Measurements from ENCODE around the gene ACOX3.
"Not testable (repeated sequence)": the region's sequence is repeated elsewhere in the genome, so short reads cannot be mapped to it uniquely, and the experiment has no call there.

ACOX3 gene

GRCh38 chr4:8431553-8431952 lies 9.0 kb downstream of the ACOX3 start:
- no peak for DNase-seq

GRCh38 chr4:8428288-8429097 lies 12.0 kb downstream of the ACOX3 start:
- DNase-seq: peak; percentile 7

GRCh38 chr4:8427761-8428287 lies 12.7 kb downstream of the ACOX3 start:
- DNase-seq: no peak

GRCh38 chr4:8427262-8427661 lies 13.3 kb downstream of the ACOX3 start:
- no peak for DNase-seq

GRCh38 chr4:8422786-8423185 lies 17.7 kb downstream of the ACOX3 start:
- no peak for DNase-seq

- DNase-seq: no peak
Measured at GRCh38 chr4:8422327-8422726, 18.2 kb downstream of the ACOX3 start.

GRCh38 chr4:8420151-8420550 lies 20.4 kb downstream of the ACOX3 start:
- not testable (repeated sequence) for DNase-seq

- DNase-seq: no peak
Measured at GRCh38 chr4:8419222-8420041, 21.1 kb downstream of the ACOX3 start.

- DNase-seq: no peak
Measured at GRCh38 chr4:8417071-8417614, 23.4 kb downstream of the ACOX3 start.

GRCh38 chr4:8414377-8414776 lies 26.1 kb downstream of the ACOX3 start:
- DNase-seq: no peak

GRCh38 chr4:8412288-8412687 lies 28.2 kb downstream of the ACOX3 start:
- no peak for DNase-seq

GRCh38 chr4:8411351-8412180 lies 29.0 kb downstream of the ACOX3 start:
- DNase-seq: no peak

GRCh38 chr4:8410641-8411271 lies 29.8 kb downstream of the ACOX3 start:
- peak; percentile 55 for DNase-seq

- DNase-seq: no peak
Measured at GRCh38 chr4:8410066-8410625, 30.4 kb downstream of the ACOX3 start.

GRCh38 chr4:8409264-8410065 lies 31.1 kb downstream of the ACOX3 start:
- DNase-seq: no peak

GRCh38 chr4:8407756-8408155 lies 32.8 kb downstream of the ACOX3 start:
- DNase-seq: no peak

- no peak for DNase-seq
Measured at GRCh38 chr4:8407316-8407715, 33.2 kb downstream of the ACOX3 start.

- not testable (repeated sequence) for DNase-seq
Measured at GRCh38 chr4:8406887-8407286, 33.6 kb downstream of the ACOX3 start.

- DNase-seq: no peak
Measured at GRCh38 chr4:8405516-8405875, 35.0 kb downstream of the ACOX3 start.

- DNase-seq: no peak
Measured at GRCh38 chr4:8404791-8405515, 35.6 kb downstream of the ACOX3 start.

Data from NCI-H524 treated with DMSO at 0.1 percent for 48 hours (cell line).